Nephron progenitor cell (in vitro differentiated cells): Measurements from ENCODE around the gene ADAM11.

Experiments used
- DNase-seq: peaks from one replicate; pipeline ENCODE4 v3.0.0; 2021
- H3K27ac Mint-ChIP-seq: 2 replicates; pipeline ENCODE4 v1.8.0; 2021; ENCODE audit warnings: mild to moderate bottlenecking, moderate library complexity, mixed read lengths
- H3K27me3 Mint-ChIP-seq: 2 replicates; pipeline ENCODE4 v1.8.0; 2021; ENCODE audit warnings: mild to moderate bottlenecking, low read depth, mixed read lengths; ENCODE audit not compliant: poor library complexity
- H3K36me3 Mint-ChIP-seq: 2 replicates; pipeline ENCODE4 v1.8.0; 2021; ENCODE audit warnings: low read depth, mixed read lengths
- H3K4me1 Mint-ChIP-seq: 2 replicates; pipeline ENCODE4 v1.8.0; 2021; ENCODE audit warnings: mixed read lengths
- H3K4me3 Mint-ChIP-seq: 2 replicates; pipeline ENCODE4 v1.8.0; 2021; ENCODE audit warnings: mild to moderate bottlenecking, moderate library complexity, mixed read lengths
- H3K9me3 Mint-ChIP-seq: 2 replicates; pipeline ENCODE4 v1.8.0; 2021; ENCODE audit warnings: mild to moderate bottlenecking, moderate library complexity, mixed read lengths
- TF ChIP-seq, protein P1 (sequence below): fragments of 200-600 bp; sonication (generic); IDR thresholded peaks from 2 replicates; pipeline ENCODE4 v1.5.0; 2021; ENCODE audit warnings: antibody characterized with exemption

ADAM11 gene

GRCh38 chr17:44780845-44781480 lies 22.2 kb downstream of the ADAM11 start:
- Mint-ChIP-seq H3K4me1 (peaks cover 17% of the 10 kb centered on the region), H3K27me3 (peaks cover 24% of the 10 kb centered on the region), H3K27ac (no peak overlapping the region), H3K9me3 (no peaks in the 10 kb centered on the region), H3K4me3 (no peak overlapping the region), H3K36me3 (no peaks in the 10 kb centered on the region)
- no peak for DNase-seq
- TF ChIP-seq, protein P1, sequence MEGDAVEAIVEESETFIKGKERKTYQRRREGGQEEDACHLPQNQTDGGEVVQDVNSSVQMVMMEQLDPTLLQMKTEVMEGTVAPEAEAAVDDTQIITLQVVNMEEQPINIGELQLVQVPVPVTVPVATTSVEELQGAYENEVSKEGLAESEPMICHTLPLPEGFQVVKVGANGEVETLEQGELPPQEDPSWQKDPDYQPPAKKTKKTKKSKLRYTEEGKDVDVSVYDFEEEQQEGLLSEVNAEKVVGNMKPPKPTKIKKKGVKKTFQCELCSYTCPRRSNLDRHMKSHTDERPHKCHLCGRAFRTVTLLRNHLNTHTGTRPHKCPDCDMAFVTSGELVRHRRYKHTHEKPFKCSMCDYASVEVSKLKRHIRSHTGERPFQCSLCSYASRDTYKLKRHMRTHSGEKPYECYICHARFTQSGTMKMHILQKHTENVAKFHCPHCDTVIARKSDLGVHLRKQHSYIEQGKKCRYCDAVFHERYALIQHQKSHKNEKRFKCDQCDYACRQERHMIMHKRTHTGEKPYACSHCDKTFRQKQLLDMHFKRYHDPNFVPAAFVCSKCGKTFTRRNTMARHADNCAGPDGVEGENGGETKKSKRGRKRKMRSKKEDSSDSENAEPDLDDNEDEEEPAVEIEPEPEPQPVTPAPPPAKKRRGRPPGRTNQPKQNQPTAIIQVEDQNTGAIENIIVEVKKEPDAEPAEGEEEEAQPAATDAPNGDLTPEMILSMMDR: no peak

GRCh38 chr17:44781551-44782325 lies 22.9 kb downstream of the ADAM11 start:
- Mint-ChIP-seq H3K27me3 (peaks cover 18% of the 10 kb centered on the region), H3K27ac (no peak overlapping the region), H3K4me3 (no peak overlapping the region), H3K36me3 (no peaks in the 10 kb centered on the region), H3K4me1 (peaks cover 17% of the 10 kb centered on the region), H3K9me3 (no peaks in the 10 kb centered on the region)
- DNase-seq: no peak
- TF ChIP-seq, protein P1: no peak

- no peak for DNase-seq
- H3K36me3 Mint-ChIP-seq: no peaks in the 10 kb centered on the region
- peaks cover 24% of the 10 kb centered on the region for H3K4me1 Mint-ChIP-seq
- no peak overlapping the region for H3K27ac Mint-ChIP-seq
- no peak overlapping the region for H3K4me3 Mint-ChIP-seq
- peaks cover 11% of the 10 kb centered on the region for H3K27me3 Mint-ChIP-seq
- TF ChIP-seq, protein P1: no peak
- H3K9me3 Mint-ChIP-seq: no peaks in the 10 kb centered on the region
Observed at GRCh38 chr17:44782326-44782850, 23.6 kb downstream of the ADAM11 start.

GRCh38 chr17:44785921-44786320 lies 27.1 kb downstream of the ADAM11 start:
- TF ChIP-seq, protein P1: no peak
- H3K27ac Mint-ChIP-seq: no peak overlapping the region
- H3K4me1 Mint-ChIP-seq: peaks cover 24% of the 10 kb centered on the region
- H3K4me3 Mint-ChIP-seq: no peak overlapping the region
- no peaks in the 10 kb centered on the region for H3K36me3 Mint-ChIP-seq
- H3K27me3 Mint-ChIP-seq: peaks cover 13% of the 10 kb centered on the region
- DNase-seq: no peak
- H3K9me3 Mint-ChIP-seq: no peaks in the 10 kb centered on the region

DNA sequence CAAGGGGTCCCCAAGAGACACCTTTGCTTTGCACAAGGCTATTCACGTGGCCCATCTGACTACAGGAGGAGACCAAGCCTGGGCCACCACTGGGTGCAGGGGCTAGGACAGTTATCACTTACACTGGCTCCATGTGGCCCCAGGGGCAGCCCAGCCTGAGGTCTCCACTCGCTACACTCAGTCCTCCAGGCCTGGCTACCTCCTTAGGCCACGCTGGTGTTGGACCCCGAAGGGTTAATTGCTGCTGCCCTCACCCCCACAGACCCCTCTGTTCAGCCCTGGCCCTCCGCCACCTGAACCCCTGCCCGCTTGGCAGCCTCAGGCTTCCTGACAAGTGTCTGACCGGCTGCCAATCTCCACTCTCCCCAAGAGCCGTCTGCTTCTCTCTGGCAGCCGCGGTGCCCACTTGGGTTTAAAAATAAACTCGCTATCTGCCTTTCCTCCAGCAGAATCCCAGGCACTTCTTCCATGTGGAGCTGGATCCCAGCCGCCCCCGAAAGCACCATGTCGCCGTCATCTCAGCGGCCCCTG lies 27.8 kb downstream of the ADAM11 start:
- TF ChIP-seq, protein P1: no peak
- Mint-ChIP-seq H3K36me3 (no peaks in the 10 kb centered on the region), H3K9me3 (no peaks in the 10 kb centered on the region), H3K27me3 (peaks cover 13% of the 10 kb centered on the region), H3K4me1 (peaks cover 21% of the 10 kb centered on the region), H3K4me3 (no peak overlapping the region), H3K27ac (no peak overlapping the region)
- DNase-seq: no peak
